CD14-positive monocyte (primary cell): Measurements from ENCODE around the gene SEZ6L2. TPM values are rescaled to one million over a fixed set of nuclear protein-coding genes. Genes with fewer than 3 reads are reported as not detected.

Source experiments
- DNase-seq, 3 donors: peaks; one replicate each; pipeline ENCODE4 v3.0.0-alpha.2; 2011 to 2022
- H2AFZ ChIP-seq: 2 replicates; pipeline ENCODE4 v1.6.0; 2012; ENCODE audit warnings: mild to moderate bottlenecking, low read depth, low read length, inconsistent platforms; ENCODE audit not compliant: insufficient read depth, poor library complexity, severe bottlenecking
- H3K27ac ChIP-seq, 2 donors: 1 replicate in 1 of 2; 2 replicates in 1 of 2; pipeline ENCODE4 v1.5.1; 2012 to 2013; ENCODE audit warnings: low read length in 2 of 2, control low read depth in 1 of 2, inconsistent platforms in 1 of 2, low read depth in 1 of 2, mild to moderate bottlenecking in 1 of 2
- H3K27me3 ChIP-seq, 2 donors: one replicate each; pipeline versions ENCODE4 v1.6.0 to v1.6.1; 2011 to 2013; ENCODE audit warnings: low read length in 2 of 2; ENCODE audit not compliant: control insufficient read depth in 2 of 2, insufficient read depth in 2 of 2
- H3K36me3 ChIP-seq, 2 donors: replicated peaks in 1 of 2; 1 replicate in 1 of 2; 2 replicates in 1 of 2; pipeline versions ENCODE4 v1.5.1 to v1.6.1; 2012 to 2013; ENCODE audit warnings: low read length in 2 of 2, control low read depth in 1 of 2, inconsistent platforms in 1 of 2, mild to moderate bottlenecking in 1 of 2; ENCODE audit not compliant: insufficient read depth in 2 of 2, control insufficient read depth in 1 of 2
- H3K4me1 ChIP-seq, 2 donors: 1 replicate in 1 of 2; 2 replicates in 1 of 2; pipeline versions ENCODE4 v1.5.1 to v1.6.1; 2012 to 2013; ENCODE audit warnings: low read length in 2 of 2, control low read depth in 1 of 2, inconsistent platforms in 1 of 2, mild to moderate bottlenecking in 1 of 2, moderate library complexity in 1 of 2; ENCODE audit not compliant: insufficient read depth in 2 of 2, control insufficient read depth in 1 of 2
- H3K4me2 ChIP-seq: replicated peaks from 2 replicates; pipeline ENCODE3; 2012; ENCODE audit warnings: low read length, moderate library complexity, mild to moderate bottlenecking; ENCODE audit not compliant: poor library complexity, severe bottlenecking; ENCODE audit errors: extremely low read depth
- H3K4me3 ChIP-seq, 3 experiments: fragments of 200-600 bp in 1 of 3; sonication (generic) in 1 of 3; replicated peaks in 1 of 3; 1 replicate in 2 of 3; 2 replicates in 1 of 3; pipeline ENCODE4 v1.5.1; 2011 to 2013; ENCODE audit warnings: low read length in 3 of 3, mild to moderate bottlenecking in 3 of 3, control low read depth in 2 of 3, low read depth in 2 of 3, inconsistent platforms in 1 of 3, moderate library complexity in 1 of 3
- H3K79me2 ChIP-seq: 2 replicates; pipeline ENCODE4 v1.6.0; 2012; ENCODE audit warnings: mild to moderate bottlenecking, control low read depth, inconsistent platforms, low read length, moderate library complexity; ENCODE audit not compliant: insufficient read depth
- H3K9ac ChIP-seq: 2 replicates; pipeline ENCODE4 v1.6.0; 2017; ENCODE audit warnings: low read length, mild to moderate bottlenecking; ENCODE audit not compliant: insufficient read depth, poor library complexity, severe bottlenecking
- H3K9me3 ChIP-seq, 2 donors: replicated peaks in 1 of 2; 1 replicate in 1 of 2; 2 replicates in 1 of 2; pipeline versions ENCODE4 v1.5.1 to v1.6.1; 2012 to 2013; ENCODE audit warnings: low read length in 2 of 2, control low read depth in 1 of 2; ENCODE audit not compliant: control insufficient read depth in 1 of 2, insufficient read depth in 1 of 2
- H4K20me1 ChIP-seq: 2 replicates; pipeline ENCODE4 v1.6.0; 2012; ENCODE audit warnings: mild to moderate bottlenecking, low read length, control low read depth, moderate library complexity; ENCODE audit not compliant: insufficient read depth
- H3K27ac Mint-ChIP-seq, 7 donors: one replicate each; pipeline ENCODE4 v1.8.0; 2020; ENCODE audit warnings: mild to moderate bottlenecking in 7 of 7, mixed read lengths in 7 of 7, moderate library complexity in 6 of 7, inconsistent platforms in 2 of 7
- H3K27me3 Mint-ChIP-seq, 3 donors: one replicate each; pipeline ENCODE4 v1.8.0; 2021 to 2022; ENCODE audit warnings: low read depth in 3 of 3, mild to moderate bottlenecking in 3 of 3, mixed read lengths in 3 of 3, moderate library complexity in 3 of 3, inconsistent platforms in 1 of 3
- H3K36me3 Mint-ChIP-seq, 2 donors: one replicate each; pipeline ENCODE4 v1.8.0; 2020; ENCODE audit warnings: mixed read lengths in 2 of 2, inconsistent platforms in 1 of 2, mild to moderate bottlenecking in 1 of 2
- H3K4me1 Mint-ChIP-seq: one replicate; pipeline ENCODE4 v1.8.0; 2020; ENCODE audit warnings: mild to moderate bottlenecking, mixed read lengths
- H3K4me3 Mint-ChIP-seq, 2 donors: one replicate each; pipeline ENCODE4 v1.8.0; 2020; ENCODE audit warnings: mild to moderate bottlenecking in 2 of 2, mixed read lengths in 2 of 2, moderate library complexity in 1 of 2
- H3K9me3 Mint-ChIP-seq, 7 donors: one replicate each; pipeline ENCODE4 v1.8.0; 2020 to 2022; ENCODE audit warnings: mixed read lengths in 7 of 7, mild to moderate bottlenecking in 6 of 7, moderate library complexity in 6 of 7, inconsistent platforms in 2 of 7
- CTCF ChIP-seq: fragments of 200-600 bp; IDR thresholded peaks from one replicate; pipeline ENCODE4 v1.8.0; 2022; ENCODE audit warnings: antibody characterized with exemption, mild to moderate bottlenecking
- WGBS: methylation state at CpG from one replicate; pipeline ENCODE4 v1.1.5; 2013; ENCODE audit warnings: missing lambda C conversion rate; ENCODE audit not compliant: insufficient coverage; 5-methylcytosine and 5-hydroxymethylcytosine counted together
- intact Hi-C, 2 donors: fragments of 100-400 bp; cut with micrococcal nuclease; formaldehyde crosslinking; loops; one replicate each; pipeline versions ENCODE4 v1.15.0 to v1.15.1; 2023
- polyA plus RNA-seq, 3 donors: library from polyadenylated mRNA; depleted of rRNA in 1 of 3; unstranded in 2 of 3; stranded (reverse) in 1 of 3; fragments of 300-500 nt in 2 of 3; fragments of >200 nt in 1 of 3; fragmentation: Illumina TruSeq in 2 of 3; gene quantifications; 1 replicate in 2 of 3; 2 replicates in 1 of 3; pipeline ENCODE4 v1.2.3, GENCODE V29; 2012 to 2021

SEZ6L2 gene
- polyA plus RNA-seq, 3 donors: not detected

GRCh38 chr16:29916979-29917378, 17.6 kb upstream of the SEZ6L2 start:
- peaks cover 43 to 82% of the 10 kb centered on the region in 2 donors for H3K36me3 ChIP-seq
- H4K20me1 ChIP-seq: peaks cover 18% of the 10 kb centered on the region
- H2AFZ ChIP-seq: no peak overlapping the region
- no peak for TF ChIP-seq CTCF
- no peak for DNase-seq
- Mint-ChIP-seq H3K4me3 (no peak overlapping the region), H3K4me1 (no peaks in the 10 kb centered on the region), H3K9me3 (no peaks in the 10 kb centered on the region), H3K27ac (no peak overlapping the region), H3K36me3 (peaks cover 74 to 85% of the 10 kb centered on the region in 2 donors), H3K27me3 (no peaks in the 10 kb centered on the region)
- no peak overlapping the region for H3K4me3 ChIP-seq
- WGBS: no CpG with 5 or more reads among the region's 1 CpG
- H3K79me2 ChIP-seq: no peaks in the 10 kb centered on the region
- H3K27ac ChIP-seq: no peak overlapping the region
- intact Hi-C loops: no loop called here
- no peak overlapping the region for H3K4me2 ChIP-seq
- no peaks in the 10 kb centered on the region for H3K27me3 ChIP-seq
- H3K9ac ChIP-seq: no peak overlapping the region
- no peaks in the 10 kb centered on the region for H3K4me1 ChIP-seq
- H3K9me3 ChIP-seq: no peaks in the 10 kb centered on the region

GRCh38 chr16:29915590-29916247, 16.4 kb upstream of the SEZ6L2 start:
- no peak overlapping the region for H3K9ac ChIP-seq
- WGBS: 100% methylated on average over 3 of the region's 6 CpGs
- no peak for DNase-seq
- H3K4me2 ChIP-seq: no peak overlapping the region
- H3K4me1 ChIP-seq: no peaks in the 10 kb centered on the region
- H4K20me1 ChIP-seq: peaks cover 12% of the 10 kb centered on the region
- Mint-ChIP-seq H3K9me3 (peaks cover 0 to 2% (median 0%) of the 10 kb centered on the region in 7 donors), H3K4me3 (no peak overlapping the region), H3K27me3 (no peaks in the 10 kb centered on the region), H3K27ac (no peak overlapping the region), H3K4me1 (no peaks in the 10 kb centered on the region), H3K36me3 (peaks cover 62 to 73% of the 10 kb centered on the region in 2 donors)
- H3K79me2 ChIP-seq: no peaks in the 10 kb centered on the region
- no peak overlapping the region for H3K4me3 ChIP-seq
- no peak overlapping the region for H2AFZ ChIP-seq
- H3K27ac ChIP-seq: no peak overlapping the region
- H3K9me3 ChIP-seq: no peaks in the 10 kb centered on the region
- peaks cover 34 to 69% of the 10 kb centered on the region in 2 donors for H3K36me3 ChIP-seq
- no peaks in the 10 kb centered on the region for H3K27me3 ChIP-seq
- no peak for TF ChIP-seq CTCF
- intact Hi-C loops: no loop called here
